OCI-LY3 (cell line): ENCODE measurements around the gene ROR1.

Experiments used
- H2AFZ ChIP-seq: fragments of 200-600, 300-600 bp; shearing (Covaris generic); 2 replicates; pipeline ENCODE4 v1.6.0; 2014; ENCODE audit warnings: antibody characterized with exemption, low read depth, low read length
- H3K27ac ChIP-seq: fragments of 200-600, 300-600 bp; sonication (generic); 2 replicates; pipeline ENCODE4 v1.5.1; 2014; ENCODE audit warnings: mild to moderate bottlenecking, low read length, moderate library complexity, mixed read lengths
- H3K27me3 ChIP-seq: fragments of 200-600, 300-600 bp; sonication (generic); 2 replicates; pipeline ENCODE4 v1.6.1; 2014; ENCODE audit warnings: low read depth, low read length, mixed read lengths
- H3K36me3 ChIP-seq: fragments of 200-600, 300-600 bp; sonication (generic); replicated peaks from 2 replicates; pipeline ENCODE3; 2014; ENCODE audit warnings: low read depth, low read length, mixed read lengths
- H3K4me1 ChIP-seq: fragments of 300-600, 200-600 bp; sonication (generic); 2 replicates; pipeline ENCODE4 v1.6.1; 2014; ENCODE audit warnings: low read length, mixed read lengths
- H3K4me2 ChIP-seq: fragments of 200-600, 300-600 bp; sonication (generic); 2 replicates; pipeline ENCODE4 v1.6.1; 2014; ENCODE audit warnings: low read length, mixed read lengths
- H3K4me3 ChIP-seq: fragments of 300-600, 200-600 bp; sonication (generic); 2 replicates; pipeline ENCODE4 v1.5.1; 2014; ENCODE audit warnings: antibody characterized with exemption, mild to moderate bottlenecking, low read length, moderate library complexity
- H3K79me2 ChIP-seq: fragments of 300-600, 200-600 bp; shearing (Covaris generic); 2 replicates; pipeline ENCODE4 v1.6.1; 2014; ENCODE audit warnings: mild to moderate bottlenecking, low read length, mixed read lengths
- H3K9ac ChIP-seq: fragments of 300-600, 200-600 bp; shearing (Covaris generic); 2 replicates; pipeline ENCODE4 v1.6.0; 2014; ENCODE audit warnings: mild to moderate bottlenecking, low read length, moderate library complexity
- H3K9me3 ChIP-seq: fragments of 200-600, 300-600 bp; shearing (Covaris generic); 2 replicates; pipeline ENCODE4 v1.6.1; 2014; ENCODE audit warnings: low read length, mixed read lengths; ENCODE audit not compliant: insufficient read depth
- H4K20me1 ChIP-seq: fragments of 200-600, 300-600 bp; sonication (generic); 2 replicates; pipeline ENCODE4 v1.6.1; 2016; ENCODE audit warnings: low read length, mixed read lengths; ENCODE audit not compliant: insufficient read depth
- CTCF ChIP-seq: fragments of 200-600, 300-600 bp; sonication (generic); IDR thresholded peaks from 2 replicates; pipeline ENCODE4 v1.5.1; 2014; ENCODE audit warnings: antibody characterized with exemption, low read length, low read depth
- EZH2phosphoT487 ChIP-seq: fragments of 200-600 bp; shearing (Covaris generic); IDR thresholded peaks from 2 replicates; pipeline ENCODE4 v1.6.1; 2018; ENCODE audit warnings: antibody characterized with exemption, mixed run types, low read depth

ROR1 gene

GRCh38 chr1:63739452-63739851 is 34.4 kb upstream of the ROR1 start:
- H3K79me2 ChIP-seq: no peaks in the 10 kb centered on the region
- no peak overlapping the region for H3K27ac ChIP-seq
- no peak overlapping the region for H2AFZ ChIP-seq
- no peaks in the 10 kb centered on the region for H4K20me1 ChIP-seq
- H3K4me1 ChIP-seq: no peaks in the 10 kb centered on the region
- no peak overlapping the region for H3K4me3 ChIP-seq
- no peak overlapping the region for H3K4me2 ChIP-seq
- H3K9ac ChIP-seq: no peak overlapping the region
- no peaks in the 10 kb centered on the region for H3K9me3 ChIP-seq
- H3K27me3 ChIP-seq: peaks cover 6% of the 10 kb centered on the region; the same call in 1 of the 2 replicates
- no peaks in the 10 kb centered on the region for H3K36me3 ChIP-seq
- no peak for TF ChIP-seq EZH2phosphoT487
- TF ChIP-seq CTCF: peak; percentile 16; the same call in 1 of the 2 replicates

- H4K20me1 ChIP-seq: no peaks in the 10 kb centered on the region
- no peak overlapping the region for H3K9ac ChIP-seq
- H3K4me2 ChIP-seq: no peak overlapping the region
- no peaks in the 10 kb centered on the region for H3K4me1 ChIP-seq
- no peak overlapping the region for H2AFZ ChIP-seq
- H3K27me3 ChIP-seq: peaks cover 6% of the 10 kb centered on the region; the same call in 1 of the 2 replicates
- no peaks in the 10 kb centered on the region for H3K36me3 ChIP-seq
- H3K9me3 ChIP-seq: no peaks in the 10 kb centered on the region
- TF ChIP-seq CTCF: no peak
- no peak for TF ChIP-seq EZH2phosphoT487
- H3K79me2 ChIP-seq: no peaks in the 10 kb centered on the region
- H3K27ac ChIP-seq: no peak overlapping the region
- H3K4me3 ChIP-seq: no peak overlapping the region
Measured at GRCh38 chr1:63740432-63740831, 33.4 kb upstream of the ROR1 start.

GRCh38 chr1:63742526-63742925 is 31.3 kb upstream of the ROR1 start:
- no peaks in the 10 kb centered on the region for H3K9me3 ChIP-seq
- no peak overlapping the region for H3K4me3 ChIP-seq
- H3K27me3 ChIP-seq: no peaks in the 10 kb centered on the region
- no peaks in the 10 kb centered on the region for H3K79me2 ChIP-seq
- no peak overlapping the region for H3K27ac ChIP-seq
- H3K9ac ChIP-seq: no peak overlapping the region
- no peaks in the 10 kb centered on the region for H4K20me1 ChIP-seq
- H2AFZ ChIP-seq: no peak overlapping the region
- no peaks in the 10 kb centered on the region for H3K36me3 ChIP-seq
- TF ChIP-seq CTCF (no peak), EZH2phosphoT487 (no peak)
- no peak overlapping the region for H3K4me2 ChIP-seq
- no peaks in the 10 kb centered on the region for H3K4me1 ChIP-seq

GRCh38 chr1:63743781-63744180 is 30.0 kb upstream of the ROR1 start:
- H3K4me2 ChIP-seq: no peak overlapping the region
- no peaks in the 10 kb centered on the region for H3K79me2 ChIP-seq
- no peaks in the 10 kb centered on the region for H3K36me3 ChIP-seq
- no peaks in the 10 kb centered on the region for H3K4me1 ChIP-seq
- H3K9ac ChIP-seq: no peak overlapping the region
- H2AFZ ChIP-seq: no peak overlapping the region
- no peak for TF ChIP-seq EZH2phosphoT487
- no peak for TF ChIP-seq CTCF
- H3K9me3 ChIP-seq: no peaks in the 10 kb centered on the region
- no peak overlapping the region for H3K4me3 ChIP-seq
- no peak overlapping the region for H3K27ac ChIP-seq
- no peaks in the 10 kb centered on the region for H3K27me3 ChIP-seq
- no peaks in the 10 kb centered on the region for H4K20me1 ChIP-seq
